ENCODE measurements around the gene NOTCH1. TPM values are rescaled to one million over a fixed set of nuclear protein-coding genes. Genes with fewer than 3 reads are reported as not detected.

Gene NOTCH1
- total RNA-seq, 2 experiments from 2014 or later = 45.7 to 47.6 TPM

GRCh38 chr9:136525207-136525606, 20.6 kb downstream of the NOTCH1 start:
- Mint-ChIP-seq H3K27me3 (no peaks in the 10 kb centered on the region), H3K27ac (no peak overlapping the region), H3K36me3 (ENCODE audit: low read depth) (no peaks in the 10 kb centered on the region), H3K4me1 (ENCODE audit: low read depth) (peaks cover 6% of the 10 kb centered on the region), H3K4me3 (no peak overlapping the region), H3K9me3 (no peaks in the 10 kb centered on the region)
- POLR2A ChIA-PET = no interaction called here
- no peak for TF ChIP-seq CTCF (IDR thresholded peaks at IDR 0.05)
- CTCF ChIA-PET = no interaction called here
- DNase-seq (no peak), ATAC-seq (no peak)
- intact Hi-C loops (cut with micrococcal nuclease) = no loop called here

- TF ChIP-seq CTCF (IDR thresholded peaks at IDR 0.05) = no peak
- CTCF ChIA-PET = interaction anchor here (1.0 kb wide), 1 partner anchor 34 kb away, joined by 3 read pairs; no protein-coding TSS in a partner anchor
- POLR2A ChIA-PET = no interaction called here
Measured at GRCh38 chr9:136522314-136523237, 23.3 kb downstream of the NOTCH1 start.

DNA sequence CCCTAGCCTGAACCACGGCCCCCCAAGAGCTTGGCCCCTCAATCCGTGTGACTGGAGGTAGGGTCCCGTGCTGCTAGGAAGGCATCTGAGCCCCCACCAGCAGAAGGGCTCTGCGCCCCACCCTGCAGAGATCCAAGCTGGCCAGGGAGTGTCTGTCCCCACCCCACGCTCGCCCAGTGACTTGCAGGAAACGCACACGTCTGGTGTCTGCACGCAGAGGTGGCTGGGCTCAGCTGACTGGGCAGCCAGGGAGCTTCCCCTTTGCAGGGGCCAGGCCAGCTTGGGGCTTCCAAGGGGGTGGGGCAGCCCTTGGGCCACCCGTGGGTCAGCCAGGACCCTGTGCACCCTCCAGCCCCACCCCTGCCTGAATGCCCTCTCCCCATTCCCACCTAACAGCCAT, 24.3 kb downstream of the NOTCH1 start:
- no peak for TF ChIP-seq CTCF (IDR thresholded peaks at IDR 0.05)
- ChIA-PET POLR2A (interaction anchor here (1.1 kb wide), 2 partner anchors 18 to 30 kb away, joined by 3 read pairs; no protein-coding TSS in a partner anchor), CTCF (interaction anchor here (2.1 kb wide), 1 partner anchor 32 kb away, joined by 5 read pairs; no protein-coding TSS in a partner anchor)
- H3K27ac Mint-ChIP-seq = no peak overlapping the region
- H3K4me3 Mint-ChIP-seq = no peak overlapping the region
- intact Hi-C loops (cut with micrococcal nuclease) = no loop called here
- DNase-seq (no peak), ATAC-seq (no peak)
- no peaks in the 10 kb centered on the region for H3K9me3 Mint-ChIP-seq
- H3K36me3 Mint-ChIP-seq (ENCODE audit: low read depth) = peaks cover 3% of the 10 kb centered on the region
- H3K4me1 Mint-ChIP-seq (ENCODE audit: low read depth) = no peaks in the 10 kb centered on the region
- H3K27me3 Mint-ChIP-seq = no peaks in the 10 kb centered on the region

More at GRCh38 chr9:136522314-136523237, 23.3 kb downstream of the NOTCH1 start:
- ATAC-seq (no peak), DNase-seq (no peak)
- H3K9me3 Mint-ChIP-seq = no peaks in the 10 kb centered on the region
- no peaks in the 10 kb centered on the region for H3K4me1 Mint-ChIP-seq (ENCODE audit: low read depth)
- no peak overlapping the region for H3K4me3 Mint-ChIP-seq
- no peak overlapping the region for H3K27ac Mint-ChIP-seq
- intact Hi-C loops (cut with micrococcal nuclease) = no loop called here
- H3K36me3 Mint-ChIP-seq (ENCODE audit: low read depth) = peaks cover 3% of the 10 kb centered on the region
- H3K27me3 Mint-ChIP-seq = no peaks in the 10 kb centered on the region

- Mint-ChIP-seq H3K36me3 (ENCODE audit: low read depth) (peaks cover 3% of the 10 kb centered on the region), H3K9me3 (no peaks in the 10 kb centered on the region), H3K4me1 (ENCODE audit: low read depth) (no peaks in the 10 kb centered on the region), H3K4me3 (no peak overlapping the region), H3K27ac (no peak overlapping the region), H3K27me3 (no peaks in the 10 kb centered on the region)
- no peak for DNase-seq
- TF ChIP-seq CTCF (IDR thresholded peaks at IDR 0.05) = no peak
- intact Hi-C loops (cut with micrococcal nuclease) = no loop called here
- POLR2A ChIA-PET = interaction anchor here (1.0 to 1.1 kb wide), 2 partner anchors 16 to 23 kb away, joined by 3 to 4 read pairs; no protein-coding TSS in a partner anchor
- ATAC-seq = no peak
- CTCF ChIA-PET = interaction anchor here (1.2 to 2.1 kb wide), 2 partner anchors 31 to 33 kb away, joined by 3 to 5 read pairs; no protein-coding TSS in a partner anchor
Measured at GRCh38 chr9:136520053-136520540, 25.8 kb downstream of the NOTCH1 start.

Data from activated CD8-positive, alpha-beta T cell treated with anti-CD3 and anti-CD28 coated beads for 36 hours (primary cell).